GM19468 (cell line): ENCODE data around the gene VSIG10L2.

Source experiments
- ATAC-seq: cut with Tn5 transposase; IDR thresholded peaks from one replicate; pipeline ENCODE4 v1.9.1; 2021; ENCODE audit warnings: mild to moderate bottlenecking, moderate library complexity, moderate number of reproducible peaks; ENCODE audit not compliant: unreplicated experiment; ENCODE audit errors: extremely low read depth

VSIG10L2 gene

GRCh38 chr11:125926682-125927081 is 19.2 kb upstream of the VSIG10L2 start:
- ATAC-seq = no peak

GRCh38 chr11:125929445-125930075 is 16.3 kb upstream of the VSIG10L2 start:
- ATAC-seq = no peak

- ATAC-seq = no peak
These were observed 15.8 kb upstream of the VSIG10L2 start for GRCh38 chr11:125930076-125930450.

GRCh38 chr11:125931116-125931515 is 14.7 kb upstream of the VSIG10L2 start:
- ATAC-seq = no peak

- no peak for ATAC-seq
These were observed 14.2 kb upstream of the VSIG10L2 start for GRCh38 chr11:125931668-125932067.

- no peak for ATAC-seq
These were observed 13.5 kb upstream of the VSIG10L2 start for GRCh38 chr11:125932301-125932700.

GRCh38 chr11:125933030-125933813 is 12.6 kb upstream of the VSIG10L2 start:
- no peak for ATAC-seq

GRCh38 chr11:125934473-125934872 is 11.4 kb upstream of the VSIG10L2 start:
- ATAC-seq = no peak

- ATAC-seq = no peak
These were observed 10.8 kb upstream of the VSIG10L2 start for GRCh38 chr11:125935056-125935455.

- no peak for ATAC-seq
These were observed 10.1 kb upstream of the VSIG10L2 start for GRCh38 chr11:125935618-125936199.

GRCh38 chr11:125938418-125938817 is 7.4 kb upstream of the VSIG10L2 start:
- ATAC-seq = no peak

GRCh38 chr11:125939081-125939521 is 6.7 kb upstream of the VSIG10L2 start:
- ATAC-seq = no peak

GRCh38 chr11:125940145-125940544 is 5.7 kb upstream of the VSIG10L2 start:
- ATAC-seq = no peak

GRCh38 chr11:125941267-125941618 is 4.6 kb upstream of the VSIG10L2 start:
- no peak for ATAC-seq

GRCh38 chr11:125941619-125942611 is 3.9 kb upstream of the VSIG10L2 start:
- no peak for ATAC-seq

- no peak for ATAC-seq
These were observed 2.9 kb upstream of the VSIG10L2 start for GRCh38 chr11:125942771-125943428.

GRCh38 chr11:125943661-125944349 is 2.0 kb upstream of the VSIG10L2 start:
- no peak for ATAC-seq

GRCh38 chr11:125944350-125945010 is 1.4 kb upstream of the VSIG10L2 start:
- no peak for ATAC-seq
